GM18505 (cell line): Measurements from ENCODE around the gene RAD51B.

Experiments used
- ATAC-seq: cut with Tn5 transposase; IDR thresholded peaks from one replicate; pipeline ENCODE4 v1.9.1; 2021; ENCODE audit not compliant: unreplicated experiment
- POLR2A ChIP-seq: IDR thresholded peaks from 4 replicates; pipeline ENCODE4 v1.6.1; 2011; ENCODE audit warnings: borderline replicate concordance; ENCODE audit not compliant: insufficient read depth, insufficient read length; ENCODE audit errors: extremely low read depth

The RAD51B gene

DNA sequence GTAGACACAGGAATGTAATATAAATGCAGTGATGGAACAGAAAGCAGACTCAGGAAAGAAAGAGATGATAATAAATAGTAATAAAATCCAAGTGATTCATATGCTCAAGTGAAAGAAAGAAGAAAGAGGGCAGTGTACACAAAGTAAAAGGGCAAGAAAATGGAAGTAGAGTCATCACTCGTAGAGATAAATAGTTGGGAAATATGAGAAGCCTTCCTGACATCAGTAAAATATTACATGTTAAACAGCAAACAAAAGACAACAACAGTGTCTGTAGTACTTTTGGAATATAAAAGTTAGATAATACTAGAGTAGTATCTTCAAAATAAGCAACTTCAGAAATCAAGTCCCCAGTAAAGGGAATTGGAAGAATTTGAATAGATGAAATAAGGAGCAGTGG is 412.3 kb downstream of the RAD51B start:
- no peak for ATAC-seq
- no peak for TF ChIP-seq POLR2A

DNA sequence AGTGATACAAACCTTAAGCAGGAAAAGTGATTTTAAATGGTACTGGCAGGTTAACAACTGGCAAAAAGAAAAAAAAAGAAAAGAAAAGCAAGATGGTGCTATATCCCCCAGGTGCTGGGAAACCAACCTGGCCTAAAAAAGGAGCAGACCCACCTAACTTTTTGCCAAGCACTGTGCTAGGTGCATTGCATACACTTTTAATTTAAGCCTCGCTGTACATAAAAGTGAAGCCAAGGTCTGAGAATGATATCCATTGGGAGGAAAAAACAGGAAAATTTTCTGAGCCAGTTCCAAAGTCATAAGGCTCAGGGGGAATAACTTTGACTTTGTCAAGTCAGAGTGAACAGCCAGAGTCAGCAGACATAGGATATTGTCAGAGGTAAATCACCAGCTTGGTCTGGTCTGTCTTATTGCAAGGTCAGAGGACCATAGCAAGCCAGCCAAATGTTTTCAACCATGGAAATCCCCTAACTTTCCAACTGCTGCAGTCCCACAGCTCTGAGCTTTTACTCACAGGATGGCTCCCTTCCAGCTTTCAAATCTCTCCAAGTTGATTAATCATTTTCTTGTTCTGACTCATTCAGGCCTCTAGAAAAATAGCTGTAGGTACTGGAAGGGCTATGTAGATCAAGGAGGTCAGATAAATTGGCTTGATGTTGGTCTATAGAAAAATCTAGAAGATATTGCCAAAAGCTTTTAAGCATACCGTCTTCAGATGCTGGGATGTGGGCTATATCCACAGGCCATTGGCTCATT is 412.9 kb downstream of the RAD51B start:
- no peak for TF ChIP-seq POLR2A
- ATAC-seq, result peak; percentile 78

DNA sequence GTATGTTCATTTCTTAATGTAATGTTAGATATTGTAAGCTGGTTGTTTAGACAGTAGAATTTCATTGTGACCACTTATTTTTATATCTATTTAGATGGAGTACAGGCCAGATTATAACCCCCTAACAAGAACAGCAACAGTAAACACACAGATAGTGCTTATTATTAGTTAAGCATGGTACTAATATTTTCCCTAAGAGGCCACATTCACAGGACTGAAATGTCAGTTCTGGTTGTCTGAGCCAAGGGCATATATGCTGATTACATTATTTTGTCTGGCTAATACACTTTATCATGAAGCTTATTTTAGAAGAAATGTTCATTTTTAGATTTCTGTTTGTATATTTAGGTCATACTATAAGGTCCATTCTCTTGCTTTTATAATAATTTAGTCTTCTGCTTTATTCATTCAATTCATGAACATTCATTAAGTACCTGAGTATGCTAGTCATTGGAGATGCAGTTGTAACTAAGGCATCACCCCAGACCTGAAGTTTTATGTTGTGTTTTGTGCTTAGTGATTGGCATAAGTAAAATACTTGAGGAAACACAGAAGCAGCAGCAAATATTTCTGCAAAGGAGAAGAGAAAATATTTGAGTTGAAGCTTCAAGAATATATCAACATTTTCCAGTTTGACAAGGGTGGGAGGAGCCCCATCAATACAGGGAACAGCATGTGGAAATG is 413.7 kb downstream of the RAD51B start:
- no peak for TF ChIP-seq POLR2A
- no peak for ATAC-seq

DNA sequence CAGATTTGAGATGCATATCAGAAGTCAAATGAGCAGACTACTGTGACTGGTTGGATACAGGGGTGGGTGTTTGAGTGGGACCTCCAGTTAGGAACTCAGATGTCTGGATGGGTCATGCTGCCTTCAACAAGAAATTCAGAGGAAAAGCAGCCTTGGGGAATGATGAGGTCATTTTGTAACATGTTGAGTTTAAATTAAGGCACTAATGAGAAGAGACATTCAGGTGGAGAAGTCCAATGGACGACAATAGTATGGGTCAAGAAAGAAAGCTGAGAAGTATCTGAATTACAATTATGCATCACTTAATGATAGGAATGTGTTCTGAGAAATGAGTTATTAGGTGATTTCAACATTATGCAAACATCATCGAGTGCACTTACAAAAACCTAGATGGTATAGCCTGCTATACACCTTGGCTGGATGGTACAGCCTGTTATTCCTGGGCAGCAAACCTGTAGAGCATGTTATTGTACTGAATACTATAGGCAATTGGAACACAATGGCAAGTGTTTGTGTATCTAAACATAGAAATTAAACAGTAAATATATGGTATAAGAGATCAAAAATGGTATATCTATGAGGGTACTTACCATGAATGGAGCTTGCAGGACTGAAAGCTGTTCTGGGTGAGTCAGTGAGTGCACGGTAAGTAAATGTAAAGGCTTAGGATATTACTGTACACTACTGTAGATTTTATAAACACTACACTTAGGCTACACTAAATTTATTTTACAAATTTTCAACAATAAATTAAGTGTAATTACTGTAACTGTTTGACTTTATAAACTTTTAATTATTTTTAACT is 414.7 kb downstream of the RAD51B start:
- ATAC-seq, result no peak
- no peak for TF ChIP-seq POLR2A

DNA sequence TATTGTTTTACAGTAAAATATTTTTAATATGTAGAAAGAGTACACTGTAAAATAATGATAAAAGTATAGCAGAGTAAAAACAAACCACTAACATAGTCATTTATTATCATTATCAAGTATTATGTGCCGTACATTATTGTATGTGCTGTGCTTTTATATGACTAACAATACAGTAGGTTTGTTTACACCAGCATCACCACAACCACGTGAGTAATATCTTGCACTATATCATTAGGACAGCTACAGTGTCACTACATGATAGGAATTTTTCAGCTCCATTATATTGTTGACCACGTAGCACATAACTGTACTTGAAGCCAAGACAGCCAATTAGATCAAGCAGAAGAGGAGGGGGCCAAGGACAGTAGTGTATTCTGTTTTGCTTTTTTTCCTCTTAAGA is 415.4 kb downstream of the RAD51B start:
- TF ChIP-seq POLR2A, result no peak

DNA sequence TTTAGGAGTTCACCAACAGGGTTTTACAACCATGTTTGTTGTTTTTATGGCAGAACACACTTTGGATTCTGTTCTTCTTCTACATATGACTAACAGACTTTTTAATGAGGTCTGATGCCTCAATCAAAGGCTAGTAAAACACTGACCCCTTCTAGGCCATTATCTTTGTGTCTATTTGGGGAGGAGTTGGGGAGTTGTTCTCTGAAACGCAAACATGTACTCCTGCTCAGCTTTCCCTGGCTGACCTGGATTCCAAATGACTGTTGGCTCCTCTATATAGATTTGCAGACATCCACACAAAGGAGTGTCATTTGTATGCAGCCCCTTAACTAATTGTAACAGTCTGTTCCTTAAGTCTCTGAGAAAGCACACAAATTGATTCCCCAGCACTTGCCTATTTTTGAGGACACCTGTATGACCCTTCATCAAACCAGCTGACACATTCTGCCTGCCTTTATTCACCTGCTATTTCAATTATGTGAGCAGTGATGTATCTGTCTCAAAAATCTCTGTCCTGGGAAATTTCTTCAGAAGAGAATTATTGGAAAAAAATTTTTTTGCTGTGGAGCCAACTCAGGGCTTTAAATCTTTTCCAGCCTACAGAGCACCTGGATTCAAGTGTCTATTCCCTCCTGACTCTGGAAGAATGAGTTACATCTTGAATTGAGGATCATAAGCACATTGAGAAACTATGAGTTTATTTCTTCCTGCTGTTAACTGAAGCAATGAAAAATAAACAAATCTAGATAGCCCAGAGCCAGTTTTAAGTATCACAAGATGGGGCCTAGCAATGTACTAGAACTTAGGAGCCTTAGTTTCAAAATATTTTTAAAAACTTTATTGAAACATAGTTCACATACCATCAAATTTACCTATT is 417.2 kb downstream of the RAD51B start:
- TF ChIP-seq POLR2A, result no peak

More for the DNA sequence above, 415.4 kb downstream of the RAD51B start:
- no peak for ATAC-seq

DNA sequence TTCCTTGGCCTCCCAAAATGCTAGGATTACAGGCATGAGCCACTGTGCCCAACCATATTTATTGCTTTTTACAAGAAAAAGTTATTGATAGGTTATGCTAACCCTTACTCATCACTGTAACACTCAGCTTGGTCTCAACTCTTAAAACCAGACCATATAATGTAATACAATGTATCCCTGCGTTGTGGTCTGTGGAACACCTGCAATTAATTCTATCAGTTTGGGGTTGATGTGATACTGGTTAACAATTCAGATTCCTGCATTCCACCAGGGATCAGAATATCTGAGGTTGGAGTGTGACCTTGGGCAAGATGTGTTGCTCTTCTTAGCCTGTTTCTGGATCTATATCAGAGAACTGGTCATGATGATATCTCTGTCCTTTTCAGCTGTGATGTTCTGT is 419.0 kb downstream of the RAD51B start:
- TF ChIP-seq POLR2A, result no peak
- no peak for ATAC-seq

More for the DNA sequence above, 417.2 kb downstream of the RAD51B start:
- ATAC-seq, result no peak

DNA sequence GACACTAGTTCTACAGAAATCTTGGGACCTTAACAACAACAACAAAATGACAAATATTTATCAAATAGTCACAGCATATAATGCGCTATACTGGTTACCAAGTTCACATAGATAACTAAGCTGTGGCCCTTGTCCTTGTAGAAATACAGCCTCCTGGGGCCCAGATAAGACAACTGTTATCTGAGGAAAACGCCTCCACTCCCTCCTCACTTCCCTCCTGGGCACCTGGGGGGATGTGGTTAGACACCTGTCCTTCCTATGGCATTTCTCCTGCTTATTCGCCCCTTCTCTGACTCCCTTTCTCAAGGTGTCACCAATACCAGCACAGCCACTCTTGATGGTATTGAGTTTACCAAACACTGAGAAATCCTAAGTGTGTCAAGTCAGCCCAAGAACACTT is 419.4 kb downstream of the RAD51B start:
- ATAC-seq, result no peak
- no peak for TF ChIP-seq POLR2A

DNA sequence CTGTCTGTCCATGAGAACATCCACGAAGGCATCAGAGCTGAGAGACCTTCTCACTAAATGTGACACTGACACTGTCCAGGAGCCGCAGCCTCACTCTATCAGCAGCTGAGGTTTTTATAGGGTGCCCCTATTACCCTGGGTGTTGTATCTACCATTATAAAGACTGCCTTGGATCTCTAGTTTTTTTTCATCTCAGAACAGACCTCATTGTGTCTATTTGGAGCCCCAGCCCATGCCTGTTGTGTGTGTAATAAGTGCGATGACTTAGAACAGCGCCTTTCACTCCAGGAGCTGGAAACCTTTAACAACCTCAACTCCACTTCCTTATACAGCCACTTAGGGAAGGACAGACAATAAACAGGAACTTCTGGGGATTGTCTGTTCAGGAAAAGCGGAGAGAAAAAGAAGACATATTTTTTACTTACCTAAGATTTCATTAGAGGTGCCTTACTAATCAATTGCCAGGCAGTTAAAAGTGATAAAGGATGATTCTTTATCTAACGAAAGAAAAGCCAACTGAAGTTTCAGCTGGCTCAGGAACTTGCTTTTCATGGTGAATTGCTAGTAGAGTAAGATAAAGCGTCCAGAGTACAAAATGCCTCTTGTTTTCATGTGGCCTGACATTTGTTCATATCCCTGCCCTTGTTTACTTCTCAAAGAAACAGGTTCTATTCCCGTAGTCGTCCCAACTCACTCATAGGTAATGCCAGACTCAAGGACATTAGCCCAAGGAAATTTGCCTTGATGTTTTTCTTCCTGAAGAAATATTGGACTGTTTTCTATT is 420.6 kb downstream of the RAD51B start:
- TF ChIP-seq POLR2A, result no peak
- no peak for ATAC-seq

DNA sequence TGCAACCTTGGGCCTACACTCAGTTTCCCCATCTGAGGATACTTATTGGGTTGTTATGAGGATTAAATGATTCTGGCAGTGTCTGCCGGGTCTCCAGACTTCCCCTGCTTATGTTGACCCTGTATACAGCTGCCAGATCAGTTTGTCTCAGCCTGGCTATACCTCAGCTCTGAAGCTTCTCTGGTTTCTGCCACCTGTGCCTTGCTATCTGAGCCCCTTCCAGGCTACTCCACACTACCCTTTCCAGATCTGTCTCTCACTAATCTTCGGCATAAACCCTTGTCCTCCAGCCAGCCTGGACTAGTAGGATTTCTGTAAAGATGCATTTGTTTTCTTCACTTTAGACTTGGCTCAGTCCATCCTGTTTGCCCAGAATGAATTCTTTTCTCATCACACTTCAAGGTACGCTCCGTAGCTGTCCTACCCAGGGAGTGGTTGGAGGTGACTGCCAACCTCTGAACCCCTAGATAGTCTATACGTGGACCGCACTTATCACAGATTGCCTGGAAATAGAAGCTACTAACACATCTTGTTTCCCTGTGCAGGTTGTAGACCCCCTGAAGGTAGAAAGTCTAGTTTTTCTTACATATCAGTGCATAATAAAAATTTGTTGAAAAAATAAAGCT is 422.4 kb downstream of the RAD51B start:
- TF ChIP-seq POLR2A, result no peak
- no peak for ATAC-seq

DNA sequence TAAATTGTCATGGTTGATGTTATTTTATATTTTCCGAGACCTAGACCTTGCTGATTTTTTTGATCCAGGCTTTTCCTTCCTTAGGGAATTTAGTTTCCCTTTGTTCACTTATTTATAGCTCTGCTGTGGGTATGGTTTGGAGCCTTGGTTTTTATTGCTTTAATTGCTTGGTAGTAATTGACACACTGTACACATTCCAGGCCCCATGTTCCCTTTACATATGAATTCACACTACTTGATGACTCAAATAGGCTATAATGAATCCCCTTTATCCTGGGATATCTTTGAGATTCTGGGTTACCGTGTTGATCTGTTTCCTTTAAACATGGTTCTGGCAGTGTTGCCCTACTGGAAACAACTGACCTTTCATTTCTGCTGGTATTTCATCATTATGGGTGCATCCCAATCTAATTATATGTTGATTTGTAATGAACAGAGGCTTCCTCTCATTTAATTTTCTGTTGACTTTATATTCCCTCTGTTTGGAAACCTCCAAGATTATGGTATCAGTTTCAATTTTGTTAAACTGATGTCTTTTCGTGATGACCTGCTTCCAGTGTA is 424.0 kb downstream of the RAD51B start:
- TF ChIP-seq POLR2A, result no peak
- ATAC-seq, result no peak
